Ecto neural progenitor cell (in vitro differentiated cells): ENCODE data around the gene ACKR1.

Source experiments
- DNase-seq: peaks from one replicate; pipeline ENCODE4 v3.0.0-alpha.2; 2018; ENCODE audit warnings: low spot score

Gene ACKR1, protein sequence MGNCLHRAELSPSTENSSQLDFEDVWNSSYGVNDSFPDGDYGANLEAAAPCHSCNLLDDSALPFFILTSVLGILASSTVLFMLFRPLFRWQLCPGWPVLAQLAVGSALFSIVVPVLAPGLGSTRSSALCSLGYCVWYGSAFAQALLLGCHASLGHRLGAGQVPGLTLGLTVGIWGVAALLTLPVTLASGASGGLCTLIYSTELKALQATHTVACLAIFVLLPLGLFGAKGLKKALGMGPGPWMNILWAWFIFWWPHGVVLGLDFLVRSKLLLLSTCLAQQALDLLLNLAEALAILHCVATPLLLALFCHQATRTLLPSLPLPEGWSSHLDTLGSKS

DNA sequence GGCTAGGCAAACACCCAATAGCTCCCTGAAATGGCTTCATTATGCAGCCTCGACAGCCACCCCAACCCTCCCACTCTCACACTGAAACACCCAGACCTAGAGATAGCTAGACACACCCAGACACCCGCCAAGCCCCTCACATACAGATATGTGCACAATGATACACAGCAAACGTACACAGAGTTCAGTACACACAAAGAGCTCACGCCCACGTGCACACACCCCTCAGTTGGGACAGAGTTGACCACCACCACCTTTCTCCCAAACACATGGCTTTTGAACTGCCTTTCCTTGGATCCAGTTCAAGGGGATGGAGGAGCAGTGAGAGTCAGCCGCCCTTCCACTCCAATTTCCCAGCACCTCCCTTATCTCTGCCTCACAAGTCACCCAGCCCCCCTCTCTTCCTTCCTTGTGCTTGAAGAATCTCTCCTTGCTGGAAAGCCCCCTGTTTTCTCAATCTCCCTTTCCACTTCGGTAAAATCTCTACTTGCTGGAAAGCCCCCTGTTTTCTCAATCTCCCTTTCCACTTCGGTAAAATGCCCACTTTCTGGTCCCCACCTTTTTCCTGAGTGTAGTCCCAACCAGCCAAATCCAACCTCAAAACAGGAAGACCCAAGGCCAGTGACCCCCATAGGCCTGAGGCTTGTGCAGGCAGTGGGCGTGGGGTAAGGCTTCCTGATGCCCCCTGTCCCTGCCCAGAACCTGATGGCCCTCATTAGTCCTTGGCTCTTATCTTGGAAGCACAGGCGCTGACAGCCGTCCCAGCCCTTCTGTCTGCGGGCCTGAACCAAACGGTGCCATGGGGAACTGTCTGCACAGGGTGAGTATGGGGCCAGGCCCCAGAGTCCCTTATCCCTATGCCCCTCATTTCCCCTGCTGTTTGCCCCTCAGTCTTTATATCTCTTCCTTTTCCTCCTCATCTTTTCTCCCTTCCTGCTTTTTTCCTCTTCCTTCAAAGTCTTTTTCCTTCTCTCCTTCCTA lies at the start of gene ACKR1:
ACKR1 (plus strand) TSS at position 715 of the 981 bp plus-strand sequence; CDS start at position 800, 85 bp downstream.
- no peak for DNase-seq

DNA sequence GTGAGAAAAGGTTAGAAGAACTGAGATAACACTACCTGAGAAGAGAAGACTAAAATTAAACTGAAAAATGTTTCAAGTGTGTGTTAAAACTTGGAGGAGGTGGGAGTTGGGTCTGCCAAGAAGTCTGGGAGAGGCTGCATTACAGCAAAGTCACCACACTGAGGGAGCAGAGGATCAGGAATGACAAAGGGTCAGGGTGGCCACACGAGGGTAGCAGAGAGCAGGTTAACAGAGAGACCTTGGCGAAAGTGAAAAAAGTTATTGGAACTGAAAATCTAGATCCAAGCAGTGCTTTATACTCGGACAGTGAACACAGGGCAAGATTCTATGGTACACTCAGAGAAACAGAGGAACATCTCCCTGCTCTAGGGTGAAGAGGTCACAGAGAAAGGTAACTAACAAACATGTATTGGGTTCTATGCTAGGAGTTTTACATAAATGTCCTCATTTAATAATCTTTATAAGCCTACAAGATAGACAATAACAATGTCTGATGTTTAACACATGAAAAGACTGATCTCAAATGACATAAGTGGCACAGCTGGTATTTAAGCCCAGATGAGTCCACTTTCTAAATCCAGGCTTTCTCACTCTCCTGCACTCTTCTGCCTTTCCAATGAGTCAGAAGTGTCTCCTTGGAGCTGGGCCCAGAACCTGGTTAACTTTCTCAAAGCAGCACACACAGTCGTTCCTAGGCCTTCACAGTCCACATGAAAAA lies 43.5 kb upstream of the ACKR1 start:
- peak; percentile 85 for DNase-seq

DNA sequence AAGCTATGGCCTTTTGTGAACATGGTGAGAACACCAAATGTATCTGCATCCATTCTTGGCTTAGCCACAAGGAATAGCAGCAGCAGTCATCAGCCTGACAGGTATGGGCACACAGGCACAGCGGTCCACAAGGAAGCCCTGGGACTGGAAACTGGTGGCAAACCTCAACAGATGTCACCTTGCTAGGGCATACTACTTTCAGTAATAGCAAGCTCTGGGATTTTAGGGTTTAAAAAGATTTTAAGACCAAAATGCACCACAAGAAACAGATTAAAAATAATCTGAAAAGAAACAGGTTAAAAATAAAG lies 43.0 kb upstream of the ACKR1 start:
- no peak for DNase-seq

DNA sequence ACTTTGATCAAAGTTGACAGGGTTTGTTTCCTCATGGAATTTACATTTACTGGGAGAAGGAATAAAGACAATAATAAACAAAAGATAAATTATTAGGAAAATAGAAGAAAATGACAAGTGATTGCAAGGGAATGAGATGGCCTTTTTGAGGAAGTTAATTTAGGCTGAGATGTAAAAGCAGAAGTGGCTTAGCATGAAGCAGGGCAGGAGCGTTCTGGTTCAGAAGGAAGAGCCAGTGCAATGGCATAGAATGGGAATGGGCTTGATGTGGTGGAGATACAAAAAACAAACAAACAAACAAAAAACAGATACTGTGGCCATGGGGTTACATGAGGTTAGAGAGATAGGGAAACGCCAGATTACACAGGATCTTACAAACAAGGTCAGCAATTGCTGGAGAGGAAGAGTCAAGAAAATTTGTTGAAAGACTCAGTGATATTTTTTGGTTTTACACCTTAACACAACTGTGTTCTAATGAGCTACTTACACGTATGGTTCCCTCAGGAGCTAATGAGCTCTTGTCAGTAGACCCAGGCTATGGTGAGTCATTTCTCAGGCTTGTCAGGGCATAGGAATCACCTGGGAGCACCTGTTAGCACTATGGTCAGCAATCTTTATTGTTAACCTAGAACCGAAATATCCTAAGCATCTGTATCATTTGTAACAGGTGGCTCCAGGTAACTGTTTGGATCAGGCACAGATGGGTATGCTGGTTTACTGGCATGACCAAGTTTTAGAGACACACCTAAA lies 42.0 kb upstream of the ACKR1 start:
- DNase-seq = no peak

DNA sequence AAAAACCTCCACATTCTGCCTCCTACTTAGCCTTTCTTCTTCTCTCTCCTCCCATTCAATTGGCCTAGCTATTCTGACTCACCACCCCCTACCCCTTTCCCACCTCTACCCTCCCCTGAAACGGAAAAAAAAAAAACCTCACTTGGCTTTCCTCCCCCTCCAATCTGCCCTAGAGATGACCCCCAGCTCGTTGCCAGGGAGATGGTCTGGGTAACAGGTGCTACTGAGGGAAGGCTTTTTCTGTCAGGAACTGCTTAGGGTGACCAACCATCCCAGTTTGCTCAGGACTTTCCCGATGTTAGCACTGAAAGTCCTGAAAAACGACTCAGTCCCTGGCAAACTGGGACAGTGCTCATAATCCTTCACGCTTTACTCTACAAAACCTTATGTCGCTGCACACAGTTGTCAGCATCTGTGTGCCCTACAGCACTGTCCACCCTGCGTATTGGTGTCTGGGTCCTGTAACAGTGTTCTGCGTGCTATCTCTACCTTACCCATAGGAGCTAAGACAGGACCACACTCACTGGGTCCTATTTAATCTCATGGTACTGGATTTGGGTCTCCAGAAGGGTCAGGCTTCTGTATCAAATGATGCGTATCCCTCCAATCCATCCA lies 41.0 kb upstream of the ACKR1 start:
- DNase-seq = no peak

DNA sequence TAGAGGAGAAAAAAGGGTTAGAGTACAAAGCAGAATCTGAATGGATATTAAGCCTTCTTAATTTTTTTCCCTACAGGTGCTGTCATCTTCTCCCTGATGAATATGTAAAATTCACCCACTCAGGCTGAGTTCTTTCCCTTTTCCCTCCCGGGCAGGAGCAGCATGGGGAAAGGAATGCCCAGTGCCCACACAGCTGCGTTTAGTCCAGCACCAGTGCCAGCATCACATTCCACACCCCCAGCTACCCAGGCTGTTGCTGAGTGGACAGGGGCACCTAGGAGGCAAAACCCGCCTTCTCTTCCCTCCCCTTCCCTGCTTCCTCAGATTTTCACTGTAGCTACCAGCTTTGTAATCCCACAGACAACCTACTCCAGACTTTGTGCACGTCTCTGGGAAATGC lies 36.6 kb upstream of the ACKR1 start:
- no peak for DNase-seq

DNA sequence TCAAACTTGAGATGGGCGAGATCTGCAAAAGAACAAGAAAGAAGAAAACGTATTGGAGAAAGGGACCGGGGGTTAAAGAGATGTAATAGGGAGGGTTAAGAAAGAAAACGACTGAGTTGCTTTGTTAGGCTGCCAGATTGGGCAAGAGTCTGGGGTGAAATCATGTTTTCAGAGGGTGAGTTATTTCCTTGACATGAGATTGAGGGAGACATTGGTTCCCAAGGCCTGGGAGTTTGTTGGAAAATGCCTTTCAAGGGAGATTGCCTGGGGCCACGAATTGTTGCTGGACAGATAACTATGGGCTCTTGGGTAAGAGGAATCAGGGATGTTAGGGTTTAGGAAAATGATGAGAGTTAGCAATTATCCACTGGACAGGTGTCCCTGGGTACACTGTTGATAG lies 34.0 kb upstream of the ACKR1 start:
- DNase-seq = no peak

DNA sequence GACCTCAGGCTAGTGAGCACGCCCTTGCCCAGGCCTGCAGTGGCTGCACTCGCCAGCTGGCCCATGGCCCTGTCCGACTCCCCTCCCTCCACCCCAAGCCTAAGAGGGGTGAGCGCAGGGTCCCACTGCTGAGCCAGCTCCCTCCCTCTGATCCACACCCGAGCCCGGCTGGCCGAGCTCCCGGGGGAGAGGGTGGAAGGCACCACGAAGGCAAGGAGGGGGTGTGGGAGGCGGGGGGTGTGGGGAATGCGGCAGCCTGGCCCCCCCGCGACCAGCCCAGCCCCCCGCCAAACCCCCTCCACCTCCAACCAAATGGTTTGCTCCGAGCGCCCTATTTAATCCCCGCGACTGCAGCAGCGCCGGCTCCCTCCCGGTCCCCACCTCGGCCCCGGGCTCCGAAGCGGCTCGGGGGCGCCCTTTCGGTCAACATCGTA lies 33.4 kb upstream of the ACKR1 start, which contains the start of gene CADM3:
CADM3 (plus strand) TSS at position 362 of the 434 bp plus-strand sequence. CDS start 151 bp downstream, outside the sequence.
- DNase-seq = peak; percentile 83

DNA sequence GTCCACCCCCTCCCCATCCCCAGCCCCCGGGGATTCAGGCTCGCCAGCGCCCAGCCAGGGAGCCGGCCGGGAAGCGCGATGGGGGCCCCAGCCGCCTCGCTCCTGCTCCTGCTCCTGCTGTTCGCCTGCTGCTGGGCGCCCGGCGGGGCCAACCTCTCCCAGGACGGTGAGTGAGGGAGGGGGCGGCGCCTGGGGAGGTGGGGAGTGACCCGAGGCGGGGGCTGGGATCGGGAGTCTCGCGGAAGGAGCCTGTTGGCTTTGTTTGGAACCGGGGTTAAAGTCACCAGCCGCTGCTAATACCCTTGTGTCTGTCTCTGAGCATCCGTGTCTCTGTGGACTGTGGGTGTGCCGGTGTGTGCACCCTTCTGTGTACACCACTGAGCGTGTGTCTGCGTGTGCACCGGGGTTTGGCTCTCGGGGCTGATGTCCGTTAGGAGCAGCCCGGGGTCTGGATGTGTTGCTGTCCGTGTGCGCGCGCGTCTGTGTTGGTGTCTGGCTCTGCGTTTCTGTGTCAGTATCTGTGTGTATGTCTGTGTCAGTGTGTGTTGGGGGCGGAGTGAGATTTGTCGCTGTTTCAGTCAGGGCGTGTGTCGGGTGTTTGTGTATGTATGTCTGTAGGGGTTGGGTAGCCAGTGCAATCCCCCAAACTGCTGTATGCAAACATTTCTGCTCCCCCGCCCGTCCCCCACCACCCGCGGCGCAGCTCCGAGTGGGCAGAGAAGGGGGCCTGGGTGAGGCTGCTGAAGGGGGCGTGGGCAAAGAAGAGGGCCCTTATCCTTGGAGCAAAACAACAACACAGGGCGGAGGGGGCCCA lies 32.8 kb upstream of the ACKR1 start:
- DNase-seq = no peak

DNA sequence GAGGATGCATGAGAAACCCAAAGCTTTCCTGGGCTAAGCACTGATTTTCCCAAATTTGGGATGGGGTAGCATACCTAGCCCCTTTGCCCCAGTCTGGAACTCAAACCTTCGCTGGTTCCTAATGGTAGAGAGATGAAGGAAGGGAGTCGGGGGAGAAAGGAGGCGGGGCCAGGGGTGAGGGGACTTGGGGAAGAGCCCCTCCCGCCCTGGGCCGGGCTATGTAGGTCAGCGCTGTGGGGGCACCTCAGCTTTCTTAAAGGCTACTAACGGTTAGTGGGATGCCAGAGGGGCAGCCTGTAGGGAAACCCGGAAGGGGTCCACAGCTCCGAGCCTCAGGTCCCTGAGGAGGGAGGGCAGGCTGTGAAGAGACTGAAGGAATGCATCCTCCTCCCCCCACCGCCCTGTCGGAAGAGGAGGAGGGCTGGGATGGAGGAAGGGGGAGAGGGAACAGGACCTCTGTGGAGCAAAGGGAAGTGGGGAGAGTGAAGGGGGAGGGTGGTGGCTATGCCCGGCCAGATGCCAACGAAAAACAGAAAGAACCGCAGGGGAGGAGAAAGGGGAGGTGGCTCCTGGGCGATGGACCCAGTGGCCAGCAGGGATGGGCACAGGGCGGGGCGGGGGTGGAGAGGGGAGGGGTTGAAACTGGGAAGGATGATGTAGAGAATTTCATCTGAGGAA lies 31.9 kb upstream of the ACKR1 start:
- peak; percentile 59 for DNase-seq

DNA sequence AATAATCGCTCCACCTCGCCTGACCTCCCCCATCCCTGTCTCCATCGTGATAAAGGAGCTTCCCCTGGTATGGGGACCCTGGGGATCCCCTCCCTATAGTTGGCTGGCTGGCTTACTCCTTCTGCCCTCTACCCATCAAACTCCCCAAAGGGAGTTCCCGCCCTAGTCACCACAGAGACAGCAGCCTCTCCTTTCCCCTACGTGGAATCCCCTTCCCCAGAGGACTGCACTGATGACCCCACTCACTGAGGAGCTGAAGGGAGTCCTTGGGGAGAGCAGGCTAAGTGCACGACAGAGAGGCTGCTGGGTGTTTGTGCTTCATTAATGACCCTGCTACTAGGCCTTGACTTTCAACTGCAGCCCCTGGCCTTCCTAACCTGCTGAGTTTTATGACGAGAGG lies 31.4 kb upstream of the ACKR1 start:
- no peak for DNase-seq

DNA sequence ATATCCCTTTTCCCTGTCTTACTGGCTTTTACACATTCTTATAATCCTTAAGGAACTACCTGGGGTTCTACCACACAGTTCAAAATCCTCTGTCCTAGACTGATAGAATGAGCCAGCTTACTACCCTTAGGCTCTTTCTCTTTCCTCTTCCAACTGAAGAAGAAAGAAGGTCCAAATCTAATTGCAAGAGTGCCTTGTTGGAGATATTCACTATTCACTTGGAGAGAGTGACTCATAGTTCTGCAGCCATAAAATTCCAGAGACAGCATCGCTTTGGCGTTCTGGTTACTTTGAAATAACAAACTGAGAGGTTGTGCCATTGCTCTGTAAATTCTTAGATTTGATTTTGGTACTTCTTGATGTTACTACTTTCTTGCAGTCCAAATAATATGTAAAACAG lies 29.1 kb upstream of the ACKR1 start:
- DNase-seq = no peak

DNA sequence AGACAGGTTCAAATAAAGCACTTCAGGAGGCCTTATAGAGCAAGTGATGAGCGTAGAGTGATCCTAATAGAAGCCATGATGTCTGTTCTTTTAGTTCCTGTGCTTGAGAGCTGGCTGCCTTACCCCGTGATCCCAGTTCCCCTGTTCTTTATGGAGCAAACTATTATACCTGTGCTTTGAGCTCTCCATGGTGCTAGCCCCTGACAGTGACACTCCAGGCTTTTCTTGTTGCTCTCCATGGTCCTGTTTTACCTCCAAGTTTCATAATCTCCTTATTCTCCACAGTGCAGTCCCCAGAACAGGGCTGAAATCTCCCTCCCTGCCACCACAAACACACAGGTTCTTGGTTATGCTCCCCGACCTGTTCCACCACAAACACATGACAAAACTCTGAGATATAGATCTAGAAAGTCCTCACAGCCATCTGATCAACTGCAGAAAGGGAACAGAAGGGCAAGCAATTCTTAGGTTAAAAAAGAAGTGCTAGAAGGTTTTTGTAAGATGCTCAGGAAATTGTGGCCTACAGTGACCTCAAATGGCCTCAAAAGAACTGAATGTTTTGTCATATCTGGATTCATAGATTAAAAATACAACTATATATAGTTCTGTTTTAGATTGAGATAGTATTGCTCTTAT lies 27.3 kb upstream of the ACKR1 start:
- DNase-seq = peak; percentile 77

DNA sequence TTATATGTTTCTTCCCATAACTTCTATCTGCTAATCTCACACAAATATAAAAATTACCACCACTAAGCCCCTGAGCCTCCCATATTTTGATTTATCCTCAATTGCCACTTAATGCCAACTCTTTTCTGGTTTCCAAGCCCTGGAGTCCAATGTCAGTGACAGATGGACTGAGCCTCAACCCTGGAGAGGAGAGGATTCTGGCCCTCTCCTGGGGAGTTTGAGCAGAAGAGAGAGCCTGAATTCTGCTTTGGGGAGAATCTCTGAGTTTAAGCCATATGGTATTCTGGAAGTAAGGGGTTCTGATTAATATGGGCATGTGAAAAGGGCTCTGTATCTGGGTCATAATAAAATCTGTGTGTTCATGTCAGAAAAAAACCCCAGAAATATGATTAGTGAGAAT lies 24.8 kb upstream of the ACKR1 start:
- no peak for DNase-seq

DNA sequence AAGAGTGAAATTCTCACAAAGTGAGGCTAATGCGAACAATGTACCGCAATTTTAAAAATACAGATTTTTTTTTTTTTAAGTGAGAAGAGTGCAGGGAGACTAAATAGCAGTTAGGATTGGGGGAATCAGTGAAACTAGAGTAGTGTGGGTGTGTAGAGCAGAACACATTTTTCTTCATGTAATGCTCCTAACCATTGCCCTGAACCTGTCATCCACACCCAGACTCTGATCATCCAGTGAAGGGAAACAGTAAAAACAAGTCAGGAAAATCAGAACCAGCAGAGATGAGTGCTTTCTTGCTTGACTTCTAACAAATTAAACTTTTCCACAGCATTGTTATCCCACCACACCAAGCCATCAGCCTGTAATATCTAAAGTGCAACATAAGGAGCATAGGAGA lies 24.2 kb upstream of the ACKR1 start:
- no peak for DNase-seq

DNA sequence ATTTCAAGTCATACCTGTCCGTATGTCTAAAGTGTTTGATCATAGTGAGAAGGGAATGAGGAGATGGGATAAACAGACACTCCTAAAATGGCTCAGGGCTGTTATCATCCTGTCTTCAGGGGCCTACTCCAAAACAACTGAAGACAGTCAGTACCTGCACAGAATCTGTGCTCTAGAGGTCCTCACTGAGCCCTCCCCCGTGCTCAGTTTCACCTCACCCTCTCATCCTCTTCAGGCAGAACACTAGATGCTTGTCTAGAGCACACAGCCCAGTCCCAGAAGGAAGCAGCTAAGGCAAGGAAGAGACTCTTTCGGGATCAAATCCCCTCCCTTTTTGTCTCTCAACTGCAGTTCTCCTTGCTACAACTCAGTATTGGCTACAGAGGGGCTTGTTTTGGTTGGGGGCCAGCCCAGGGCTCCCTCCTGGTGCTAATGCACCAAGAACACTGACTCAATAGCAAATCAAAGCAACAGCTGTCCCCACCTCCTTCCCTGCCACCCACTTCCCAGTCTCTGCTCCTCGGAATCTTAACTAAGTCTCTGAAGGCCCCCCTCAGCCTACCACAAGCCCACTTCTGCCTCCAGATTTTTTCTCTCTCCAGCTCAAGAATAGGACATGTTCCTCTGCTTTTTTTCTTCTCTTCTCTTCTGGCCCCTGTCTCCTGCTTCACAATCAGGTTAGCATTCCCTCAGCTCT lies 23.2 kb upstream of the ACKR1 start:
- no peak for DNase-seq

DNA sequence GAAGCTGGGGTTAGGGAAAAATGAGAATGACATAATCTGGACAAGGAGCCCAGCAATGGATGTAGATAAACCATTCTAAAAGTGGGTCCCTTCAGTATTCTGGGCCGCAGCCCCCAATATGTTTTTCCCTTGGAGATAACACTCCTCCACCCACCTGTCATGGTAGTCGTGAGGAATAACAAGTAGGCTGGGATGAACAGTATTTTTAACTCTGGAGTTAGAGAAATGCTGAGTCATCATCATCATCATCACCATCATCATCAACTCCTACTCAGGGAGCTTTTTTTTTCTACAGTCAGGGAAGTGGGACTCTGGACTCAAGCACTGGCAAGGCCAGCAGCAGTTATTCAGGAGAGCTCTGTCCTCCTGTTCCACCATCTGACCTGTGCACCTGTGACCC lies 20.5 kb upstream of the ACKR1 start:
- no peak for DNase-seq

DNA sequence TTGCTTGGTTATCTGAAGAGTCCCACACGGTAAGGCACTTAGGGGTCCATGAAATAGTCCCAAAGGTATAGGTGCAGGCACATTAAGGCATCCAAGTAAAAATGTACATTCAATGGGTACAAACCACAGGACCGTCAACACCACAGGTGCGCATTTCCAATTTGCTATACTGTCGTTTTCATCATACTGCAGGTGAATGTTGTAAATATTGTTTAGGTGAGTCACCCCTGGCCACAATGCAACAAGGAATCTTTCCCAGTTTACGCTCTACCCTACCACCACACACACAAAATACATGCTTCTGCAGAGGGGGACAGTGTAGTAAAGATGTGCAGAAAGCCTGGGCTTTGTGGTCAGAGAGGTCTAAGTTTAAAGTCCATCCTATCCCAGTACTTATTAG lies 19.6 kb upstream of the ACKR1 start:
- DNase-seq = no peak

DNA sequence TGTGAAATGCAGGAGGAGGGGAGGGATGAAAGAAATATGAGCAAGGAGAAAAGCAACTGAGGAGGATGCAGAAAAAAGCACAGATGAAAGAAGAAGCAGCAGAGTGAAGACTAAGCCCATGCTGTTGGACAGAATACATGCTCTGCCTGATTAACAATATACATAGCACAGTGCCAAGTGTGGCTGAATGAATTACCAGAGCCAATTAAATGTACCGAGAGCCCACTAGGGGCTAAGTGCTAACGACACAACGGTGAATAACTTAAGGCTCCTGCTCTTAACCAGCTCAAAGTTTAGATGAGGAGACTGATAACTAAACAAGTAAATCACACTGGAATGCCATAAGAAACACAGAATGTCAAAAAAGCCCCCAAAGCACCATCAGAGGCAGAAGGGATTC lies 17.6 kb upstream of the ACKR1 start:
- DNase-seq = no peak
